Endothelial cell of umbilical vein (primary cell): ENCODE measurements around the gene CNOT4. TPM values are rescaled to one million over a fixed set of nuclear protein-coding genes. Genes with fewer than 3 reads are reported as not detected.

Source experiments
- BruUV-seq: library from RNA; stranded (reverse); fragments of 400-500 nt; replicated peaks from 2 replicates; lab custom pipeline; 2021; lab: Mats Ljungman, UMichigan
- CTCF ChIA-PET: fragments of 300-600, 350-600 bp; sonication (Branson Sonifier 250); formaldehyde crosslinking; loops from one replicate; lab custom pipeline; 2021; ENCODE audit warnings: antibody characterized with exemption, inconsistent platforms; lab: Charles Lee
- POLR2A ChIA-PET: fragments of 300-600, 350-600 bp; sonication (Branson Sonifier 250); formaldehyde crosslinking; loops from one replicate; lab custom pipeline; 2021; ENCODE audit warnings: antibody characterized with exemption, inconsistent platforms; lab: Charles Lee
- DNase-seq: peaks from one replicate; pipeline ENCODE4 v3.0.0-alpha.2; 2011; ENCODE audit warnings: low read depth, low spot score
- FAIRE-seq: peaks from 2 replicates; lab custom pipeline; 2011; peaks lifted over from hg19 to GRCh38; lab: Jason Lieb, UNC
- H2AFZ ChIP-seq: 2 replicates; pipeline ENCODE4 v1.6.0; 2012; ENCODE audit warnings: low read depth, low read length, control low read depth, inconsistent platforms
- H3K27ac ChIP-seq: 2 replicates; pipeline ENCODE4 v1.5.1; 2011; ENCODE audit warnings: low read depth, mild to moderate bottlenecking, control low read depth, low read length, moderate library complexity; ENCODE audit not compliant: insufficient read depth
- H3K27me3 ChIP-seq, 2 experiments: 2 replicates each; pipeline versions ENCODE4 v1.6.0 to v1.6.1; 2011; ENCODE audit warnings: low read length in 2 of 2, mixed read lengths in 1 of 2; ENCODE audit not compliant: control insufficient read depth in 2 of 2, insufficient read depth in 2 of 2
- H3K36me3 ChIP-seq, 2 experiments: 2 replicates in 1 of 2; 3 replicates in 1 of 2; pipeline ENCODE4 v1.5.1; 2011; ENCODE audit warnings: low read length in 2 of 2, mild to moderate bottlenecking in 1 of 2, moderate library complexity in 1 of 2; ENCODE audit not compliant: control insufficient read depth in 2 of 2, insufficient read depth in 2 of 2; ENCODE audit errors: extremely low read depth in 1 of 2
- H3K4me1 ChIP-seq: 3 replicates; pipeline ENCODE4 v1.5.1; 2011; ENCODE audit warnings: mild to moderate bottlenecking, low read length; ENCODE audit not compliant: control insufficient read depth, insufficient read depth; ENCODE audit errors: extremely low read depth
- H3K4me2 ChIP-seq: 2 replicates; pipeline ENCODE4 v1.6.1; 2011; ENCODE audit warnings: low read length, control low read depth, mixed read lengths; ENCODE audit not compliant: insufficient read depth
- H3K4me3 ChIP-seq, 3 experiments: fragments of 200-600 bp in 1 of 3; sonication (generic), shearing (Covaris generic) in 1 of 3; replicated peaks in 1 of 3; 2 replicates each; pipeline ENCODE4 v1.5.1; 2011 to 2016; ENCODE audit warnings: control low read depth in 3 of 3, low read length in 3 of 3, mild to moderate bottlenecking in 2 of 3, inconsistent platforms in 1 of 3, low read depth in 1 of 3, moderate library complexity in 1 of 3; ENCODE audit not compliant: insufficient read depth in 1 of 3
- H3K79me2 ChIP-seq: 2 replicates; pipeline ENCODE4 v1.6.0; 2012; ENCODE audit warnings: low read length, inconsistent platforms; ENCODE audit not compliant: control insufficient read depth, insufficient read depth
- H3K9ac ChIP-seq: replicated peaks from 2 replicates; pipeline ENCODE3; 2011; ENCODE audit warnings: low read length, control low read depth; ENCODE audit not compliant: insufficient read depth; ENCODE audit errors: extremely low read depth
- H3K9me1 ChIP-seq: replicated peaks from 3 replicates; pipeline ENCODE4 v1.6.0; 2011; ENCODE audit warnings: mild to moderate bottlenecking, low read length; ENCODE audit not compliant: control insufficient read depth, insufficient read depth; ENCODE audit errors: extremely low read depth
- H3K9me3 ChIP-seq: replicated peaks from 2 replicates; pipeline ENCODE4 v1.5.1; 2012; ENCODE audit warnings: low read length, inconsistent platforms; ENCODE audit not compliant: control insufficient read depth, insufficient read depth
- H4K20me1 ChIP-seq: replicated peaks from 2 replicates; pipeline ENCODE3; 2011; ENCODE audit warnings: mild to moderate bottlenecking, low read length; ENCODE audit not compliant: control insufficient read depth, insufficient read depth; ENCODE audit errors: extremely low read depth
- CTCF ChIP-seq, 2 donors: IDR thresholded peaks; 1 replicate in 1 of 2; 2 replicates in 1 of 2; pipeline ENCODE4 v1.5.1; 2011; ENCODE audit warnings: low read length in 2 of 2, mild to moderate bottlenecking in 2 of 2, moderate library complexity in 2 of 2, control low read depth in 1 of 2, inconsistent platforms in 1 of 2, low read depth in 1 of 2; ENCODE audit not compliant: insufficient read depth in 1 of 2; ENCODE audit errors: extremely low read depth in 1 of 2
- EZH2 ChIP-seq: IDR thresholded peaks from 2 replicates; pipeline ENCODE4 v1.6.1; 2012; ENCODE audit warnings: borderline replicate concordance, low read depth, mild to moderate bottlenecking, moderate library complexity, low read length, inconsistent platforms; ENCODE audit not compliant: severe bottlenecking
- FOS ChIP-seq: IDR thresholded peaks from 2 replicates; pipeline ENCODE4 v1.6.1; 2011; ENCODE audit warnings: mild to moderate bottlenecking, low read length, moderate library complexity, borderline replicate concordance; ENCODE audit not compliant: insufficient read depth
- GATA2 ChIP-seq: IDR thresholded peaks from 2 replicates; pipeline ENCODE4 v1.7.0; 2011; ENCODE audit warnings: low read depth, mild to moderate bottlenecking, moderate library complexity, mixed read lengths, low read length; ENCODE audit not compliant: insufficient read length, insufficient read depth
- JUN ChIP-seq: IDR thresholded peaks from 2 replicates; pipeline ENCODE4 v1.6.1; 2011; ENCODE audit warnings: borderline replicate concordance, low read depth; ENCODE audit not compliant: insufficient read length, insufficient read depth
- MAX ChIP-seq: IDR thresholded peaks from 2 replicates; pipeline ENCODE4 v1.6.1; 2011; ENCODE audit not compliant: insufficient read depth, insufficient read length
- MYC ChIP-seq: IDR thresholded peaks from one replicate; pipeline ENCODE4 v1.6.1; 2011; ENCODE audit warnings: mild to moderate bottlenecking, low read depth, low read length
- POLR2A ChIP-seq: IDR thresholded peaks from 2 replicates; pipeline ENCODE4 v1.6.1; 2012; ENCODE audit warnings: low read depth, mild to moderate bottlenecking, control low read depth, low read length
- POLR2AphosphoS5 ChIP-seq: IDR thresholded peaks from 2 replicates; pipeline ENCODE4 v1.6.1; 2012; ENCODE audit warnings: low read depth, mild to moderate bottlenecking, control low read depth, low read length, moderate library complexity; ENCODE audit not compliant: insufficient read depth
- dilution Hi-C: fragments of 300-500 bp; cut with MboI; formaldehyde crosslinking; loops from one replicate; pipeline ENCODE4 v1.15.0; 2019; ENCODE audit warnings: low sequenced_read_pairs; ENCODE audit not compliant: extremely low pct_ligation_motif_present
- intact Hi-C: fragments of 100-400 bp; cut with micrococcal nuclease; formaldehyde crosslinking; loops from one replicate; pipeline ENCODE4 v1.10.0; 2022
- polyA plus RNA-seq, 4 experiments: library from polyadenylated mRNA; depleted of rRNA in 3 of 4; stranded (reverse) in 3 of 4; unstranded in 1 of 4; fragments of >200 nt; gene quantifications; 2 replicates each; pipeline versions ENCODE4 v1.2.1 to v1.2.3, GENCODE V29; 2011 to 2012; ENCODE audit warnings: missing spikeins in 1 of 4
- total RNA-seq: library from RNA; stranded (reverse); gene quantifications from 2 replicates; pipeline ENCODE4 v1.2.3, GENCODE V29; 2021

The CNOT4 gene
- total and polyA plus RNA-seq, 2 donors (not counting 3 experiments of a cell fraction or from before 2014, with no cell fraction given), result 10.3 to 21.7 TPM

GRCh38 chr7:135359615-135360014, 150.3 kb downstream of the CNOT4 start:
- DNase-seq (no peak), FAIRE-seq (no peak)
- Histone ChIP-seq H3K9me3 (no peaks in the 10 kb centered on the region), H3K36me3 (peaks cover 0 to 6% of the 10 kb centered on the region in 2 experiments), H3K27ac (no peak overlapping the region), H3K9me1 (no peaks in the 10 kb centered on the region), H3K9ac (no peak overlapping the region), H2AFZ (no peak overlapping the region), H3K4me1 (no peaks in the 10 kb centered on the region), H4K20me1 (no peaks in the 10 kb centered on the region), H3K4me3 (no peak overlapping the region), H3K79me2 (no peaks in the 10 kb centered on the region), H3K4me2 (no peak overlapping the region), H3K27me3 (peaks cover 0 to 6% of the 10 kb centered on the region in 2 experiments)
- intact Hi-C loops (no loop called here), dilution Hi-C loops (no loop called here)
- no TSS peak for BruUV-seq
- CTCF ChIA-PET, result interaction anchor here (0.8 to 1.2 kb wide), 3 partner anchors 79 to 165 kb away, joined by 3 to 5 read pairs (median 4); no protein-coding TSS in a partner anchor
- POLR2A ChIA-PET, result no interaction called here
- TF ChIP-seq FOS, result no peak
- TF ChIP-seq POLR2A, result no peak
- TF ChIP-seq MAX, result no peak
- TF ChIP-seq EZH2, result no peak
- no peak for TF ChIP-seq MYC
- TF ChIP-seq GATA2, result no peak
- no peak for TF ChIP-seq JUN
- TF ChIP-seq CTCF (IDR thresholded peaks at IDR 0.05; ENCODE audit: extremely low read depth in 1 of 2, insufficient read depth in 1 of 2, low read depth in 1 of 2, low read length in 2 of 2), result no peak
- no peak for TF ChIP-seq POLR2AphosphoS5
